Osteoblast (primary cell): ENCODE data around the gene GATC. TPM values are rescaled to one million over a fixed set of nuclear protein-coding genes. Genes with fewer than 3 reads are reported as not detected.

Source experiments
- DNase-seq: peaks from one replicate; pipeline ENCODE4 v3.0.0; 2011; ENCODE audit warnings: low spot score, mixed read lengths; ENCODE audit not compliant: insufficient read length; ENCODE audit errors: missing footprints
- H2AFZ ChIP-seq: 2 replicates; pipeline ENCODE4 v1.6.0; 2011; ENCODE audit warnings: mild to moderate bottlenecking, low read length
- H3K27ac ChIP-seq: 2 replicates; pipeline ENCODE4 v1.5.1; 2011; ENCODE audit warnings: mild to moderate bottlenecking, low read depth, low read length, moderate library complexity
- H3K27me3 ChIP-seq: 2 replicates; pipeline ENCODE4 v1.6.0; 2012; ENCODE audit warnings: mild to moderate bottlenecking, control low read depth, inconsistent platforms, low read length, moderate library complexity; ENCODE audit not compliant: insufficient read depth
- H3K36me3 ChIP-seq: 2 replicates; pipeline ENCODE4 v1.5.1; 2011; ENCODE audit warnings: mild to moderate bottlenecking, low read length, control low read depth, moderate library complexity; ENCODE audit not compliant: insufficient read depth
- H3K4me1 ChIP-seq: 2 replicates; pipeline ENCODE4 v1.5.1; 2011; ENCODE audit warnings: mild to moderate bottlenecking, low read length, control low read depth, moderate library complexity; ENCODE audit not compliant: insufficient read depth
- H3K4me2 ChIP-seq: 2 replicates; pipeline ENCODE4 v1.6.0; 2011; ENCODE audit warnings: mild to moderate bottlenecking, low read length; ENCODE audit not compliant: insufficient read depth
- H3K4me3 ChIP-seq: fragments of 200-600 bp; sonication (generic); 3 replicates; pipeline ENCODE4 v1.5.1; 2012; ENCODE audit warnings: mild to moderate bottlenecking, low read length, inconsistent platforms; ENCODE audit not compliant: insufficient read depth
- H3K79me2 ChIP-seq: 2 replicates; pipeline ENCODE4 v1.6.0; 2012; ENCODE audit warnings: mild to moderate bottlenecking, low read length, control low read depth, inconsistent platforms; ENCODE audit not compliant: insufficient read depth
- H3K9me3 ChIP-seq: 2 replicates; pipeline ENCODE4 v1.5.1; 2011; ENCODE audit warnings: low read depth, low read length, control low read depth
- H4K20me1 ChIP-seq: 2 replicates; pipeline ENCODE4 v1.6.0; 2012; ENCODE audit warnings: mild to moderate bottlenecking, low read length, control low read depth; ENCODE audit not compliant: insufficient read depth
- CTCF ChIP-seq: IDR thresholded peaks from 2 replicates; pipeline ENCODE4 v1.5.1; 2011; ENCODE audit warnings: mild to moderate bottlenecking, low read depth, low read length, moderate library complexity; ENCODE audit errors: extremely low read depth
- total RNA-seq: library from RNA; depleted of rRNA; stranded (reverse); fragments of >200 nt; gene quantifications from 2 replicates; pipeline ENCODE4 v1.2.3, GENCODE V29; 2012

GATC gene
- total RNA-seq, 1 donor, result 14.5 TPM

DNA sequence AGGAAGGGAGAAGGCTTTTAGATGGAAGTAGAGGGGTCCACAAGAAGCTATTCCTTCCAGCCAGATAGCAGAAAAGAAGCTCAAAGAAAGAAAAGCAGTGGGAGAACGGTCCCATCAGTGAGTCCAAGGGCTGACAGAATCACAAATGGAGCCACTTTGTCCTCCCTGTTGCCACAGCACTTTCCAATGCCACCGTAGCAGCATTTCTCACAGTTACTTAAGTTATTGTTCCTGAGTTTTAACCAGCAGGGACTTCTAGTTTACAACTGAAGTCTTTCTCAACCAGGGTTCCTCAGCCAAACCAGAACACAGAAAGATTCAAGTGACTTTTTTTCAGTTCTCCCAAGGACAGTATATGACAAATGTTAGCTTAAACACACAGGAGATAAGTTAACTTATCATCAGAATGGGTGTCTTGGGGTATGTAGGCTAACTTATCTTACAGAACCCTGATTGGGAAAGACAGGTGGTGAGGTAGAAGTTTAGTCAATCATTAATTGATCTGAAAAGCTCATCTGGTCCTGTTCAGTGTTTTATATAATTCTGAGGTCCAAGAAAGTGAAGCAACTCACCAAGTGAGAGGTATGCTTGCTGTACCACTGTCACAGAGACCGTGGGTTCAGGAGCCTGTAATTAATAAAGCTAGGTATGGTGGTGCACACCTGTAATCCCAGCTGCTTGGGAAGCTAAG is 7.0 kb downstream of the GATC start:
- no peak overlapping the region for H3K27ac ChIP-seq
- H3K27me3 ChIP-seq, result no peaks in the 10 kb centered on the region
- no peak overlapping the region for H3K4me2 ChIP-seq
- peaks cover 17% of the 10 kb centered on the region for H4K20me1 ChIP-seq
- peaks cover 36% of the 10 kb centered on the region for H3K79me2 ChIP-seq
- H3K4me1 ChIP-seq, result no peaks in the 10 kb centered on the region
- no peak overlapping the region for H2AFZ ChIP-seq
- no peak overlapping the region for H3K4me3 ChIP-seq
- DNase-seq, result peak; percentile 73
- no peak for TF ChIP-seq CTCF
- no peaks in the 10 kb centered on the region for H3K9me3 ChIP-seq
- peaks cover 40% of the 10 kb centered on the region for H3K36me3 ChIP-seq

GRCh38 chr12:120453977-120454376 is 7.7 kb downstream of the GATC start:
- Histone ChIP-seq H3K36me3 (peaks cover 47% of the 10 kb centered on the region), H4K20me1 (peaks cover 17% of the 10 kb centered on the region)
- peak; percentile 80 for DNase-seq

GRCh38 chr12:120455302-120455701 is 9.1 kb downstream of the GATC start:
- H3K4me2 ChIP-seq, result no peak overlapping the region
- H3K36me3 ChIP-seq, result peaks cover 54% of the 10 kb centered on the region

More at GRCh38 chr12:120453977-120454376, 7.7 kb downstream of the GATC start:
- no peak overlapping the region for H3K27ac ChIP-seq
- H3K79me2 ChIP-seq, result peaks cover 31% of the 10 kb centered on the region
- H3K4me2 ChIP-seq, result no peak overlapping the region
- H3K27me3 ChIP-seq, result no peaks in the 10 kb centered on the region
- no peak overlapping the region for H3K4me3 ChIP-seq
- H3K9me3 ChIP-seq, result no peaks in the 10 kb centered on the region
- no peak overlapping the region for H2AFZ ChIP-seq
- H3K4me1 ChIP-seq, result no peaks in the 10 kb centered on the region
- TF ChIP-seq CTCF, result peak; percentile 66

DNA sequence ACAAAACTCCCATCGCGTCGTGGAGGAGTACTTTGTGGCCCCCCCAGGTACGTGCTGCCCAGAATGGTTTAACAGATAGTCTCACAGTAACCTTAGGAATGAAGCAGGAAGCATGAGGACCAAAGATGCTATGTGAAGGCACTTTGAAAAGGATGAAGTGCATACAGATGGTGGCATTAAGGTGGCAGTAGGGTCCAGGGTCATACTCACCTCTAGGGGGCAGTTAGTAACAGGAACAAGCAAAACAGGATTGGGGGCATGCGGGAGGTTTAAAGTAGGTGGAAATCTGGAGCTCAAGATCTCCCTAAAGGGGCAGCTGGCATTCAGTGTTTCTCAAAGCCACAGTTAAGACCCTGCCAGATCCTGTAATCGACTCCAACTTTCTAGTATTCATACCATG is 10.9 kb downstream of the GATC start:
- no peak overlapping the region for H2AFZ ChIP-seq
- peak; percentile 32 for TF ChIP-seq CTCF
- no peak overlapping the region for H3K4me3 ChIP-seq
- H3K79me2 ChIP-seq, result peaks cover 19% of the 10 kb centered on the region
- H3K36me3 ChIP-seq, result peaks cover 64% of the 10 kb centered on the region
- H4K20me1 ChIP-seq, result peaks cover 14% of the 10 kb centered on the region
- no peak overlapping the region for H3K4me2 ChIP-seq
- H3K27me3 ChIP-seq, result no peaks in the 10 kb centered on the region
- no peak for DNase-seq
- no peak overlapping the region for H3K27ac ChIP-seq
- H3K9me3 ChIP-seq, result no peaks in the 10 kb centered on the region
- H3K4me1 ChIP-seq, result no peaks in the 10 kb centered on the region

More at GRCh38 chr12:120455302-120455701, 9.1 kb downstream of the GATC start:
- H3K79me2 ChIP-seq, result peaks cover 23% of the 10 kb centered on the region
- no peaks in the 10 kb centered on the region for H3K27me3 ChIP-seq
- no peaks in the 10 kb centered on the region for H3K9me3 ChIP-seq
- H3K4me3 ChIP-seq, result no peak overlapping the region
- DNase-seq, result no peak
- no peak overlapping the region for H2AFZ ChIP-seq
- no peak for TF ChIP-seq CTCF
- no peaks in the 10 kb centered on the region for H3K4me1 ChIP-seq
- peaks cover 17% of the 10 kb centered on the region for H4K20me1 ChIP-seq
- no peak overlapping the region for H3K27ac ChIP-seq
